DLD1 (cell line): ENCODE measurements around the gene C10orf143.
"Not testable (repeated sequence)": the region's sequence is repeated elsewhere in the genome, so short reads cannot be mapped to it uniquely, and the experiment has no call there.

Source experiments
- in situ Hi-C: cut with HindIII; loops from 2 replicates; pipeline ENCODE4 v1.10.0; 2017; ENCODE audit warnings: low sequenced_read_pairs

C10orf143 gene

DNA sequence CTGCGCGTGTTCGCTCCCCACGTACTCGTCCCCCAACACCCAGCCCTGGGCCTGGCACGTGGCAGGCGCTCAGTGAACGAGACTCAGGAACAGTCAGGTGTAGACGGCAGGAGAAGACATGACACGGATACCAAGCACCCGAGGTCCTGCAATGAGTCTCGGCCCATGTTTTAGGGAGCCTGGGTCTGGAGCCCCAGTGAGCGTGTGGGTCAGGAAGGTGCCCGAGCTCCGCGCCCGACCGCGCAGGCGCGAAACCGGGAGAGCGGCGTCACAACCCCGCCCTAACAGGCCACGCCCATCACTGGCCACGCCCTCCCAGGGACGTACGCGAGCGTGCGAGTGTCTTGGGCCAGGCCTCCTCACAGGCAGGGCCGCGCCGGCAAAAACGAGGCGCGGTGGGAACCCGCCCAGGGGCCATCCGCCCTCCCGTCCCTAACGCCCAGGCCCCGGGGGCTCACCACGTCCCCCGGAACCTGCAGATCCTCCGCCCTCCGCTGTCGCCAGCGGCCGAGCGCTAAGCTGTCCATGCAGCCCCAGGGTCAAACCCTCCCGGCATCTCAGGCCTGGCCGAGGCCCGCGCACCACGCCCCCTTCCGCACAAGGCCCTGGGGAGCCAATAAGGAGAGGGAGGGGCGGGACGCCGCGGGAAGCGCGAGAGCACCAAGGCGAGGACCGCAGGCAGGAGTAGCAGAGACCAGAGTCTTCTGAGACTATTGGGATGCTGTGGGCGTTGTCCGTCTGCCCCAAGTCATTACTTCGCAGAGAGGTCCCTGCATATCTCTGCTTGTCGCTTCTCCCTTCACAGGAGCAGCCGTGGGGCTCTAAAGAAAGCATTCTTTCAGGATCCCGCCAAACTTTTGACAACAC, at the start of gene C10orf143:
C10orf143 (minus strand) TSS at position 585 of the 867 bp plus-strand sequence; CDS start at position 527, 58 bp downstream.
- in situ Hi-C loops: no loop called here

DNA sequence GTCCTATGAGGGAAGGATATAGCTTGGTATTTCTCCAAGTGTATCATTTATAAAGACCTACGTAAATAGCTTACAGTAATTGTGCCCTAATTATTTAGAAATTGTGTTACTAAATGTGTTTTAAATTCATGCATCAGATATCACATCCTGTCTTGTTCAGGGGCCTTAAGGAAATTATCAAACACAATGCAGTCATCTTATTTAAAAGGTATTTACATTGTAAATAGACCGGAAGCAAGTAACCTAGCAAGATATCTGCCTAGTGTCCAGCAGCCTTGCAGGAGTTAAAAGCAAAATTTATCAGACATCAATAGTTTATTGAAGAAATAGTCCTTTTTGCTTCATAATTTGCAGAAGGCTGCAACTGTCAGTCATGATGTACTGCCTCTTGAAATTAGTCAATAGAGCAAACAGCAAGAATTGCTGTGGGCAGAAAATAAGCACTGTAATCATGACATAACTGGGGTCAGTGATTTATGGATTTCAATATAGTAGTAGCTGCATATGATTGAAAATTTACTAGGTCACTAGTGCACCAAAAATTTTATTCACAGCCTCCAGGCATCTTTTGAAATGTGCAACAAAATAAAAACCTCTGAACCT, 48.7 kb upstream of the C10orf143 start:
- in situ Hi-C loops: no loop called here

DNA sequence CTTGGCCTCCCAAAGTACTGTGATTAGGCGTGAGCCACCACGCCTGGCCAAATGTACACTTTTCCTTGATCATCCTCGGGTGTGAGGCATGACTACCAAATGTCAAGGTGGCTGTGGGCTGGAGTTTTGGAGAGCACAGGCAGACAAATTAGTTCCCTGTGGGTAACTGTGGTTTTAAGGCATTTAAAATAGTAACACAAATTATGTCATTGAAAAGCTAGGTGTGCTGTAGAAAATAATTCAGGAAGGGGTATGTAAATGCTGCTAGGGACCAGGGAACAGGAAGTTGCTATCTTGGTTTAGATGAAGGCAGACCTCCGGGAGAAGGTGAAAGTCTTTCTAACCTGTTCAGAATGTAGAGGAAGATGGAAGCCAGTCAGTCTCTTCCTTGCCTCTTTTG, 35.4 kb upstream of the C10orf143 start:
- in situ Hi-C loops: no loop called here

DNA sequence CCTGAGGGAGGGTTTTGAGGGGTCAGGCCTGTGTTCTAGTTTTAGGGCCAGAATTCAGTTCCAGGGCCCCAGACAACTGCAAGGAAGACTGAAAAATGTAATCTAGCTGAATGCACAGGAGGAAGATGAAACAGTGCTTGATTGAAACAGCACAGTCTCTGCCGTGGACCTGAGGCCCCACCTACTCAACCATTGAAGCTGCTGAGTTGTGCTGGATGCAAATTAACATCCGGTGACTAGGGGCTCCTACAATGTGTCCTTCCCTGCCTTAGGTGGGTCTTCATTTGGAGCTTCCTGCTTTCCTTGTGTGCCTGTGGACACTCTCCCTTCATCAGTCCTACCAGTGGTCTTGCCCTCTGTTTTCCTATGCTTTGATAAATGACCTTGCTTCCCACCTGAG, 31.2 kb upstream of the C10orf143 start:
- in situ Hi-C loops: no loop called here

DNA sequence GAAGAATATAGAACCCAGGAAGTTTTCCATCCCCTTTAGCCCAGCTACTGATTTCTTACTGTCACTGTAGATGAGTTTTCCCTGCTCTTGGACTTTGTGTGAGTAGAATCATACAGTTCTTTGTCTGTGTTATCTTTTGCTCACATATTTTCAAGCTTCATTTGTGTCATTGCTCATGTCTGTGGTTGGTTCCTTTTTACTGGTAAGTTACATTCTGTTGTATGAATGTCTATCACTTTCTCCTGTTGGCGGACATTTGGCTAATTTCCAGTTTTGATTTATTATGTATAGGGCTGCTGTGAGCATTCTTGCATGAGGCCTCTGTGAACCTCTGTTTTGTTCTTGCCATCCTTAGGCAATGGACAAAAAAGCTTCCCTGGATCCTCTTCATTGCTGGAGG, 30.8 kb upstream of the C10orf143 start:
- in situ Hi-C loops: no loop called here

DNA sequence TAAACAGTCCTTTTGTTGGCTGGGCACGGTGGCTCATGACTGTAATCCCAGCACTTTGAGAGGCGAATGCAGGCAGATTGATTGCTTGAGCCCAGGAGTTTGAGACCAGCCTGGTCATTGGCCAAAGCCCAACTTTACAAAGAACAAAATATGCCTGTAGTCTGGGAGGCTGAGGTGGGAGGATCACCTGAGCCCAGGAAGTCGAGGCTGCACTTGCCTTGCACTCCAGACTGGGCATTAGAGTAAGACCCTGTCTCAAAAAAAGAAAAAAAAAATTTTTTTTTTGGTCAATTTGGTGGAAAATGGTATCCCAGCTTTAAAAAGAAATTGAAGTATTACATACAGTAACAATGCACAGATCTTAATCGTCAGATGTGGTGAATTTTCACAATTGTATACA, 30.4 kb upstream of the C10orf143 start:
- in situ Hi-C loops: no loop called here

DNA sequence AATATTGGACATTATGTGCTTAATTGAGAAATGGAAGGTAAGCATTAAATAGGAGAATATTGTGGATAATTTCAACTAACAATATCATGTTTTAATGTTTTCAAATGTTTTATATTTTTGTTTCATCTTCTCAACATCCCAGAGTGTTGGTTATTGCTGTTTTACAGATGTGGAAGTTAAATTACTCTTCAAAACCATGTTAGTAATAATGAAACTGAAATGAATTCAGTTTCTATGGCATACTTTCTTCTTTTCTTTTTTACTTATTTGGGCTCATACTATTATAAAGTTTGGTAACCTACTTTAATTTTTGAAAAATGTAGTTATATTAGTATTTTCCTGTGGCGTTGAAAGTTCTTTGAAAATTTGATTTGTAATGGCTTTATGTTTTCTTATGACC, 29.8 kb upstream of the C10orf143 start:
- in situ Hi-C loops: no loop called here

DNA sequence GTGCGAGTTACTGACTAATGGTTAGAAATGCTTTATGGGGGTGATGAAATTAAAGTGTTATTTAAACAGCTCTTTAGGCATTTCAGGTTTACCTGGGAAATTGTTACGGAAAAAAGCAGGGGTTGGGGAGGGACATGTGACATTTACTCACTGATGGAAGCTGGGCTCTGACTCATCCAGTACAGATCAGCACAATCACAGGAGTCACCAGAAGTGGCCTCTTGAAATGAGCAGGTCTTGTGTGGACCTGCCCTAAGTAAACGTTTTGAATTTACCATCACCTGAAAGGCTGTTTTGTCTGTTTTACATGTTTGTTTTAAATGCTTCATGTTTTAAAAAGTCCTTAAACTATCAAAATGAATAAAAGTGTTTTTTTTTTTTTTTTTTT, 27.8 kb upstream of the C10orf143 start:
- in situ Hi-C loops: no loop called here

DNA sequence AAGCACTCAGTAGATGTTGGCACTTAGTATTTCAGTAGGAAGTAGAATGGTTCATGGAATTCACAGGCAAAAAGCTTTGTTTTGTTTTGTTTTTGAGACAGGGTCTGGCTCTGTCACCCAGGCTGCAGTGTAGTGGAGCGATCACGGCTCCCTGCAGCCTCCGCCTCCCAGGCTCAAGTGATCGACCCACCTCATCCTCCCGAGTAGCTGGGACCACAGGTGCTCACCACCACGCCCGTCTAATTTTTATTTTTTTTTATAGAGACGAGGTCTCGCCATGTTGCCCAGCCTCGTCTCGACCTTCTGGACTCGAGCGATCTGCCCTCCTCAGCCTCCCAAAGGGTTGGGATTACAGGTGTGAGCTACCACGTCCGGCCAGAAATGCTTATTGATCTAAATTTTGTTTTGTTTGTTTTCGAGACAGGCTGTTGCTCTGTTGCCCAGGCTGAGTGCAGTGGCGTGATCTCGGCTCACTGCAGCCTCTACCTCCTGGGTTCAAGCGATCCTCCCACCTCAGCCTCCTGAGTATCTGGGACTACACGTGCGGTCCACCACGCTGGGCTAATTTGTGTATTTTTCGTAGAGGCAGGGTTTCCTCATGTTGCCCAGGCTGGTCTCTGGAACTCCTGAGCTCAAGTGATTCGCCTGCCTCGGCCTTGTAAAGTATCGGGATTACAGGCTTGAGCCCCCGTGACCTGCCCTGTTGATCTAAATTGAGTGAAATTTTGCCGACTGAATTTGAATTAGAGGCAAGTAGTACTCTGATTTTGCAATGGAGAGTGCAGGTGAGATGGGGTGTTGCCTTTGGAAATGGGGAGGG, 27.2 kb upstream of the C10orf143 start:
- in situ Hi-C loops: no loop called here

DNA sequence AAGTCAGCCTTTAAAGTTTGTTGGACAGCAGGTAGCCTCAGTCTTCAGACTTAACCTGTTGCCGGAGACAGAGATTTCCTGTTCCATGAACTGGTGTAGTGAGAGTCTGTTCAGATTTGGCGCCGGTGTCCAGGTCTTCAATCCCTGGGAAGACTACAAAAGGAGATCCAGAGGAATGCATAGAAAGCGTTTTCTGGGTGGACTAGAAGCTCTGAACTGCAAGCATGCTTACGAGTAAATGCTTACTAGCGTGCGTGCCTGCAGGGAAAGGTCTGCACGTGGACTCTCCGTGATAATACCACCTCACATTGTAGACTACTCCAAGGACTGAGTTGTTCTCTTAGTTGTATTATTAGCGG, 26.4 kb upstream of the C10orf143 start:
- in situ Hi-C loops: no loop called here

DNA sequence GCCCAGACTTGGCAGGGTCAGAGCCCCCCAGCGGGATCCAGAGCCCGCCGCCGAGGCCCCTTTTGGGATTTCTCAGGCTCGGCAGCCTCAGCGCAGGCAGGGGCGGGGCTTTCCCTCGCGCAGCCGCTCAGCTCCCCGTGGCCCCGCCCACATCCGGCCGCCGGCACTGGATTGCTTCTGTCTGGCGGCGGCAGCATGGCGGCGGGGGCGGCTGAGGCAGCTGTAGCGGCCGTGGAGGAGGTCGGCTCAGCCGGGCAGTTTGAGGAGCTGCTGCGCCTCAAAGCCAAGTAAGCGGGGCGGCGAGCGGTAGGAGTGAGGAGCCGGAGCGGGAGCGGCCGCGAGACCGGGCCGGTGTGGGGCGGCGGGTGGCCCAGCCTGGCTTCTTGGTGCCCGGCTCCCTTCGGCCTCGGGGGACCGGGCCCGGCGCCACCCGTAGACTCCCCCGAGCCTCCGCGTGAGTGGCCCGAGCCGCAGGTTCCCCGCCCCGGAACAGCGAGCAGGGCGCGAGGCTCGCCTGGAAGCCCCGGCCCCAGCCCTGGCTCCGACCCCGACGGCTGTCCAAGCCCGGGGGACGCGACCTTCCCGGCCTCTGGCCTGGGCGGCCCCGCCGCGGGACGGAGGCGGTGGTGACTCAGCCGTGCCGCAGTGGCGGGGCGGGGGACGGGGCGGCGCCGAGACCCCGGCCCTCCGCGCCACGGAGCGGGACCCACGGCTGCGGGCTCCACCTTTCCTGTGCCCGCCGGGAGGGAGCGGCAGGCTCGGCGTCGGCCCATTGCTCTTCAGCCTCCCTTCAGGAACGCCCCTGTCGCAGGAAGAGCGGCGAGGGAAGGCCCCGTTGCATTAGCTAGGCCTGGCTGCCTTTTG, 25.8 kb upstream of the C10orf143 start, which contains the start of gene GLRX3:
GLRX3 (plus strand) TSS at position 166 of the 864 bp plus-strand sequence; CDS start at position 196, 30 bp downstream.
- in situ Hi-C loops: no loop called here

DNA sequence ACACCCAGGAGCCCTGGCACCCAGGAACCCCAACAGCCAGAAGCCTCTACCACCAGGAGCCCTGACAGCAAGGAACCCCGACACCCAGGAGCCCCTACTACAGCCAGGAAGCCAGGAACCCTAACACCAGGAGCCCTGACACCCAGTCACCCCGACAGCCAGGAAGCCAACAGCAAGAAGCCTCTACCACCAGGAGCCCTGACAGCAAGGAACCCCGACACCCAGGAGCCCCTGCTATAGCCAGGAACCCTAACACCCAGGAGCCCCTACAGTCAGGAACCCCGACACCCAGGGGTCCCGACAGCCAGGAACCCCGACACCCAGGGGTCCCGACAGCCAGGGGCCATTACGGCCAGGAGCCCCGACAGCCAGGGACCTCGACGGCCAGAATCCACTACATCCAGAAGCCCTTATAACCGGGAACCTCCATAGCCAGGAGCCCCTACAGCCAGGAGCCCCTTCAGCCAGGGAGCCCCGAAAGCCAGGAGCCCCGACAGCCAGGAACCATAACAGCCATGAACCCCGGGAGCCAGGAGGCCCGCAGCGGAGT, 25.1 kb upstream of the C10orf143 start:
- in situ Hi-C loops: no loop called here

DNA sequence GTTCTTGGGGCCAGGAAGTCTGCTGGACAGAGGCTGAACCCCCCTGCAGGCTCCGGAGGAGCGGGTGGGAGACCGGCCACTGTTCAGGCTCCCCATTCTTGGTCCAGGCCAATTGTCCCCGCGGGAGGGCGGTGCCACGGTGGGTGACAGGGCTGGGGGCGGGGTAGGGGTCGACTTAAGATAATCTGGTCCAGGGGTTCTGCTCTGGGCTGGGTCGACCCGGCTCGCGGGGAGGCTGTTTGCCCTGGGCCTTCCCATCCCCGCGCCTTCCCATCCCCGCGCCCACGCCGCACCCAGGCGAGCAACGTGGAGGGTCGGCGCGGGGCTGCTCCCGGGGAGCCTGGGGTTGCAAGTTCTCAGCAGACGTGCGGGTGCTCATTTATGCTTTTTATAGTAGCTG, 18.3 kb upstream of the C10orf143 start:
- in situ Hi-C loops: no loop called here

DNA sequence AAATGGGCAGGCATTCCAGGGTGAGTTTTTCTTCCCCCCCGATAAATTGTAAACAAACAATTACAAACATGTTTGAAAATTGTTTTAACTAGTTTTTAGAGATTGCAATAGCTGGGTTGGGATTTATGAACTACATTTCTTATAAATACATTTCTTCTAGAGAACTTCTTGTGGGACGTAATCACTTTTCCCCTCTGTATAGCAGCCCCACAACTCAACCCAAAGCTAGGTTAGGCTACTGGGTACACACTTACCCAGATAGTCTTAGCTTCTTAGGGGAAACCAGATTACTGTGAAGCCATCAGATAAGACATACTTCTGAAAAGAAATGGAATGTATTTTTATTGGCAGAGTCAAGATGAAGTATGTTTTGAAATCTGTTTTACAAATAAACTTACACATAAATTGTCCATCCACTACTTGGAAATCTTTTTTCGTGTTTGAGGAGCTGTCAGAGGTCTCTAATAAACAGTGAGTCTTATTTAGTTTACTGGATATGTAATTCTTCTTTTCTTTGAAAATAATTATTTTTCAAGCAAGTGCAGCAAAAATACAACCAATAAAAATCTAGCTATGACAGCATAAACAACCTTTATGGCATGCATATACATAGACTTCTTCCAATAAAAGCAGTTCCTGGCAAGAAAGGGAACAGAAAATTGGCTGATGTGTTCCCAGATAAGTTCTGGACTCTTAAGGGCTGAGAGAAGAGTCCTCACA, 17.6 kb upstream of the C10orf143 start:
- in situ Hi-C loops: no loop called here

DNA sequence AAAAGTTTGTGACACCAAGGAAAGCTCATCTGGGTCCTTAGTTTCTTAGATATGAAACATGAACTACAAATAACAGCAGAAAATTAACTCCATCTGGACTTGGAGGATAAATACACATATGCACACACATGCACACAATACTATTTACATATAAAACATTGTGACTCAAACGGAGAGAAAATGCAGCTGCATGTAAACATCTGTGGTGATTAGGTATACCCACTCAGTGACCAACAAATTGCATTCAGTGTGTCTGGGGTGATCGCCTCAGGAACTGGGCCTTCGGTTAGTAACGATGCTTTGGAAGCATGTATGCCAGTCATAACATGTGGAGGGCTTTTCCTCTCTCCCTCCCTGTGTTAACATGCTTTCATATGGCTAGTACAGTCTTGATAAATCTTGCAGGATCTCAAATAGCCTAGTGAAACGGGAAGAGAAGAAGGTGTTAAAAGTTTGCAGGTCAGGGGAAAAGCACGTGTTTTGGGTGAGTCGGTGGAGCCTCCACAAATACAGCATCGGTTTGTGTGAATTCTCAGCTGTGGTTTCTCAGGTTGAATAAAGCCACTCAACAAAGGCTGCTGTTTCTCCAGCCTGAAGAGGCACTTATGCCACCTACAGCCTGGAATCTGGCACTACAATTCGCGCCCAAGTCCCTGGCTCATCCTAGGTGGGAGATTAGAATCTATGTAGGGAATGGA, 16.9 kb upstream of the C10orf143 start:
- in situ Hi-C loops: no loop called here

DNA sequence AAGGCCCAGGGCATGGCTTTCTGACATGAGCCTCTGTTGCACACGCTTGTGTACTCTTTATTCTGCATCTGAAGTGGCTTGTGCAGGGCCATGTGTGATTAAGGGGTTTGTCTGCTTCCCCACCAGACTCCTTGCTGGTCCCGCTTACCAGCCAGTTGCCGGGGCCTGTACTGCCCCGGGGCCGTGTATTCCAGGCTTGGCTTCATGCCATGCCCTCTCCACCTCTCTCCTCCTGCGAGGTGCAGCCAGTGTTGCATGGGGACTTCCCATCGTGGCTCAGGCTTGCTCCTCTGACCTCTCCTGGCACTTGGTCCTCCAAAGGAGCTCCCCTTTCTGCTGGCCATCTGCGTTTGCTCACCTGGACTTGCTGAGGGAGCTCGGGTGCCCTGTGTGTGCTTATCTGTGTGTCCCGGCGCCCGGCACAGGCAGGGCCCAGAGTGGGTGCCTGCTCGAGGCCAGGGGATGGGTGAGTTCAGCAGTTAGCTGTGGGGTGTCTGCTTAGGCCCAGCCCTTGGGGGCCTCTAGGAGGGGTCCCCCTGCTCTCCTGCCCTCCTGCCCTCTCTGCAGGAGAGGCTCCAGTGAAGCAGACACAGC, 11.0 kb upstream of the C10orf143 start:
- in situ Hi-C loops: no loop called here

DNA sequence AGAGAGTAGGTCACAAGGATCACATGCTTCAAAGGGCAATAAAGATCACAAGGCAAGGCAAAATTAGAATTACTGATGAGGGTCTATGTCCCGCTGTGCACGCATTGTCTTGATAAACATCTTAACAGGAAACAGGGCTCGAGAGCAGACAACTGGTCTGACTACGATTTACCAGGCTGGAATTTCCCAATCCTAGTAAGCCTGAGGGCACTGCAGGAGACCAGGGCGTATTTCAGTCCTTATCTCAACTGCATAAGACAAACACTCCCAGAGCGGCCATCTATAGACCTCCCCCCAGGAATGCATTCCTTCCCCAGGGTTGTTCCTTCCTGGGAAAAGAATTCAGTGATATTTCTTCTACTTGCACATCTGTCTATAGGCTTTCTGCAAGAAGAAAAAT, 6.9 kb upstream of the C10orf143 start:
- in situ Hi-C loops: not testable (repeated sequence)

DNA sequence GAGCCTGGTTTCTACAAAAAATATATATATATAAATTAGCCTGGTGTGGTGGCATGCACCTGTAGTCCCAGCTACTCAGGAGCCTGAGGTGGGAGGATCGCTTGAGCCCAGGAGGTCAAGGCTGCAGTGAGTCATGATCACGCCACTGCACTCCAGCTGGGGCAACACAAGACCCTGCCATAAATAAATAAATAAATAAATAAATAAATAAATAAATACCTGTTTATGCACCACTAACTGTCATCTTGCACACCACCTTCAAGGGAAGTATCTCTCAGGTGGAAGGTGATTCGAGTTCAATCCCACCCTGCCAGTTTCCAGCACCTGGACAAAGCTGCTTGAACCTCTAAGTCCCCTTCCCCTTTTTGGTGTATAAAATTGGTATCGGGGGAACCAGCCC, 6.3 kb upstream of the C10orf143 start:
- in situ Hi-C loops: not testable (repeated sequence)

DNA sequence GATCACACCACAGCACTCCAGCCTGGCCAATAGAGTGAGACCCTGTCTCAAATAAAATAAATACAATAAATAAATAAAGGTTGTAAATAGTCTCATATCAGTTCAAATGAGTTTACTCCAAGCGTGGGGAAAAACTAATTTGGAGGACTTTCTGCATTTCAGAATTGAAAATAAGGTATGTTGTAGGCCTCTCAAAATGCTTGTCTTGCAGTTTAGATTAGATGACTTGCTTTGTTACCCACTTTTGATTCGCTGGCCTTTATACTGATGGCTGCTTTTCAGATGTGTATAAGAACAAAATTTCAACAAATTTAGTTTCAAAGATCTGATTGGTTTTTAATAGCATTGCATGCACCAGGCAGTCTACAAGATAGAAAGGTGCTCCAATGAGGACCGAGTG, 2.2 kb upstream of the C10orf143 start:
- in situ Hi-C loops: no loop called here
